B cell (primary cell): Measurements from ENCODE around the gene CACNA2D2. TPM values are rescaled to one million over a fixed set of nuclear protein-coding genes. Genes with fewer than 3 reads are reported as not detected.

Source experiments
- ATAC-seq: fragments of 200-7000 bp; cut with Tn5 transposase; one replicate; pipeline ENCODE4 v1.10.0; 2021; ENCODE audit warnings: low read depth, mild to moderate bottlenecking, moderate number of reproducible peaks, moderate library complexity
- CTCF ChIA-PET: fragments of 350-600 bp; sonication (Branson Sonifier 250); formaldehyde crosslinking; loops from one replicate; lab custom pipeline; 2021; ENCODE audit warnings: antibody characterized with exemption, inconsistent platforms; lab: Charles Lee
- POLR2A ChIA-PET: fragments of 350-600 bp; sonication (Branson Sonifier 250); formaldehyde crosslinking; loops from one replicate; lab custom pipeline; 2021; ENCODE audit warnings: antibody characterized with exemption; lab: Charles Lee
- DNase-seq: peaks from one replicate; pipeline ENCODE4 v3.0.0; 2013
- H2AFZ ChIP-seq: 2 replicates; pipeline ENCODE4 v1.6.1; 2012; ENCODE audit warnings: mild to moderate bottlenecking, low read depth, low read length; ENCODE audit not compliant: insufficient read depth, poor library complexity, severe bottlenecking
- H3K27ac ChIP-seq, 2 donors: 1 replicate in 1 of 2; 2 replicates in 1 of 2; pipeline ENCODE4 v1.5.1; 2012 to 2013; ENCODE audit warnings: low read length in 2 of 2, mild to moderate bottlenecking in 2 of 2, moderate library complexity in 1 of 2
- H3K27me3 ChIP-seq, 4 experiments: fragments of 200-600 bp in 1 of 4; sonication (generic) in 1 of 4; replicated peaks in 1 of 4; 1 replicate in 2 of 4; 2 replicates in 2 of 4; pipeline versions ENCODE4 v1.6.1 to v1.7.0; 2013 to 2016; ENCODE audit warnings: low read length in 3 of 4, mild to moderate bottlenecking in 2 of 4, mixed read lengths in 1 of 4, moderate library complexity in 1 of 4; ENCODE audit not compliant: insufficient read depth in 4 of 4, control insufficient read depth in 3 of 4; ENCODE audit errors: control extremely low read depth in 1 of 4
- H3K36me3 ChIP-seq, 2 experiments: replicated peaks in 1 of 2; 1 replicate in 1 of 2; 2 replicates in 1 of 2; pipeline versions ENCODE4 v1.6.1 to v1.7.1; 2013; ENCODE audit warnings: low read length in 1 of 2; ENCODE audit not compliant: insufficient read depth in 2 of 2, control insufficient read depth in 1 of 2; ENCODE audit errors: control extremely low read depth in 1 of 2, extremely low read depth in 1 of 2
- H3K4me1 ChIP-seq, 2 donors: fragments of 200-600 bp in 1 of 2; sonication (generic) in 1 of 2; 1 replicate in 1 of 2; 2 replicates in 1 of 2; pipeline versions ENCODE4 v1.5.1 to v1.6.1; 2013 to 2017; ENCODE audit warnings: low read length in 2 of 2; ENCODE audit not compliant: control insufficient read depth in 2 of 2, insufficient read depth in 2 of 2
- H3K4me2 ChIP-seq: replicated peaks from 2 replicates; pipeline ENCODE3; 2012; ENCODE audit warnings: mild to moderate bottlenecking, low read depth, low read length; ENCODE audit not compliant: poor library complexity, severe bottlenecking
- H3K4me3 ChIP-seq, 5 experiments: fragments of 200-600 bp in 1 of 5; sonication (generic) in 1 of 5; 1 replicate in 3 of 5; 2 replicates in 2 of 5; pipeline versions ENCODE4 v1.5.1 to v1.7.0; 2011 to 2016; ENCODE audit warnings: low read length in 4 of 5, mild to moderate bottlenecking in 4 of 5, low read depth in 2 of 5, control low read depth in 1 of 5, moderate library complexity in 1 of 5; ENCODE audit not compliant: insufficient read depth in 1 of 5; ENCODE audit errors: control extremely low read depth in 1 of 5, extremely low read depth in 1 of 5
- H3K79me2 ChIP-seq: fragments of 200-600 bp; sonication (generic); one replicate; pipeline ENCODE4 v1.6.0; 2016; ENCODE audit warnings: low read length; ENCODE audit not compliant: control insufficient read depth, insufficient read depth
- H3K9ac ChIP-seq: fragments of 200-600 bp; sonication (generic); 2 replicates; pipeline ENCODE4 v1.6.1; 2017; ENCODE audit warnings: mild to moderate bottlenecking, low read length, moderate library complexity
- H3K9me3 ChIP-seq, 3 donors: one replicate each; pipeline versions ENCODE4 v1.6.1 to v1.7.1; 2013; ENCODE audit warnings: low read length in 2 of 3; ENCODE audit not compliant: control insufficient read depth in 2 of 3, insufficient read depth in 1 of 3; ENCODE audit errors: control extremely low read depth in 1 of 3
- H4K20me1 ChIP-seq: 2 replicates; pipeline ENCODE4 v1.6.0; 2012; ENCODE audit warnings: mild to moderate bottlenecking, low read length; ENCODE audit not compliant: insufficient read depth, control insufficient read depth, poor library complexity, severe bottlenecking
- H3K27ac Mint-ChIP-seq: one replicate; pipeline ENCODE4 v1.8.0; 2021; ENCODE audit warnings: mixed read lengths
- H3K27me3 Mint-ChIP-seq: one replicate; pipeline ENCODE4 v1.8.0; 2021; ENCODE audit warnings: mixed read lengths
- H3K4me1 Mint-ChIP-seq: one replicate; pipeline ENCODE4 v1.8.0; 2021; ENCODE audit warnings: mixed read lengths
- H3K4me3 Mint-ChIP-seq: one replicate; pipeline ENCODE4 v1.8.0; 2021; ENCODE audit warnings: mixed read lengths
- H3K9me3 Mint-ChIP-seq: one replicate; pipeline ENCODE4 v1.8.0; 2022; ENCODE audit warnings: mixed read lengths; ENCODE audit not compliant: insufficient read depth
- EZH2 ChIP-seq: IDR thresholded peaks from 2 replicates; pipeline ENCODE4 v1.6.1; 2012; ENCODE audit warnings: borderline replicate concordance, low read depth, mild to moderate bottlenecking, moderate library complexity, low read length; ENCODE audit not compliant: insufficient read depth, poor library complexity, severe bottlenecking
- WGBS: methylation state at CpG from one replicate; pipeline ENCODE4 v1.1.5; 2013; ENCODE audit warnings: missing lambda C conversion rate; ENCODE audit not compliant: insufficient coverage; 5-methylcytosine and 5-hydroxymethylcytosine counted together
- intact Hi-C: fragments of 100-400 bp; cut with micrococcal nuclease; formaldehyde crosslinking; loops from one replicate; pipeline ENCODE4 v1.10.0; 2022
- polyA plus RNA-seq: library from polyadenylated mRNA; depleted of rRNA; stranded (reverse); fragments of >200 nt; gene quantifications from 2 replicates; pipeline ENCODE4 v1.2.3, GENCODE V29; 2012
- total RNA-seq, 2 donors: library from RNA; stranded (reverse); fragments of 120-200 nt in 1 of 2; gene quantifications; 1 replicate in 1 of 2; 2 replicates in 1 of 2; pipeline versions ENCODE4 v1.2.3 to v1.2.4, GENCODE V29; 2013 to 2022
- TF ChIP-seq, protein P1 (sequence below): fragments of 200-600 bp; IDR thresholded peaks from one replicate; pipeline ENCODE4 v1.8.0; 2022; ENCODE audit warnings: antibody characterized with exemption, mild to moderate bottlenecking

CACNA2D2 gene
- total and polyA plus RNA-seq, 2 donors (not counting 1 experiment from before 2014, with no cell fraction given): 0.69 to 1.2 TPM

DNA sequence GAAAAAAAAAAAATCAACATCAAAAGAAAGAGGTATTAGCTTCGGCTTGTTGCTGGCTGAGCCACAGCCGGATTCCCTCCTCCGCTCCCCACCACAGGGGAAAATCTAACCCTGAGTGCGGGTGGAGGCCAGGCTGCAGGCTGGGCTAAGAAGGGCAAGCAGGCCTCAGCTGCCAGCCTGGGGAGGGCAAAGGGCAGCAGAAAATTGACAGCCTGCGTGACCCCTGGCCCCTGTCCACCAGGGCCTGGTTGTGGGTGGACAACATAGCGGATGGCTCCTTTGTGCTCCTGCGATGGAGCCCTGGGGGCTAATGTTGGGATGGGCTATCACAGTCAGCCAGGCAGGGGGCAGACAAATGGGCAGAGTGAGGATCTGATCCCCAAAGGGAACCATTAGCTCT, 25.4 kb downstream of the CACNA2D2 start:
- CTCF ChIA-PET: interaction anchor here (0.9 kb wide), 1 partner anchor 64 kb away, joined by 3 read pairs; no protein-coding TSS in a partner anchor
- ATAC-seq: no peak
- Histone ChIP-seq H3K4me1 (no peaks in the 10 kb centered on the region), H3K9ac (no peak overlapping the region), H3K9me3 (no peaks in the 10 kb centered on the region), H4K20me1 (no peaks in the 10 kb centered on the region), H3K4me3 (no peak overlapping the region), H3K27me3 (peaks cover 0 to 4% (median 0%) of the 10 kb centered on the region in 4 experiments), H3K79me2 (no peaks in the 10 kb centered on the region), H3K4me2 (no peak overlapping the region), H2AFZ (no peak overlapping the region), H3K27ac (no peak overlapping the region), H3K36me3 (no peaks in the 10 kb centered on the region)
- TF ChIP-seq, protein P1, sequence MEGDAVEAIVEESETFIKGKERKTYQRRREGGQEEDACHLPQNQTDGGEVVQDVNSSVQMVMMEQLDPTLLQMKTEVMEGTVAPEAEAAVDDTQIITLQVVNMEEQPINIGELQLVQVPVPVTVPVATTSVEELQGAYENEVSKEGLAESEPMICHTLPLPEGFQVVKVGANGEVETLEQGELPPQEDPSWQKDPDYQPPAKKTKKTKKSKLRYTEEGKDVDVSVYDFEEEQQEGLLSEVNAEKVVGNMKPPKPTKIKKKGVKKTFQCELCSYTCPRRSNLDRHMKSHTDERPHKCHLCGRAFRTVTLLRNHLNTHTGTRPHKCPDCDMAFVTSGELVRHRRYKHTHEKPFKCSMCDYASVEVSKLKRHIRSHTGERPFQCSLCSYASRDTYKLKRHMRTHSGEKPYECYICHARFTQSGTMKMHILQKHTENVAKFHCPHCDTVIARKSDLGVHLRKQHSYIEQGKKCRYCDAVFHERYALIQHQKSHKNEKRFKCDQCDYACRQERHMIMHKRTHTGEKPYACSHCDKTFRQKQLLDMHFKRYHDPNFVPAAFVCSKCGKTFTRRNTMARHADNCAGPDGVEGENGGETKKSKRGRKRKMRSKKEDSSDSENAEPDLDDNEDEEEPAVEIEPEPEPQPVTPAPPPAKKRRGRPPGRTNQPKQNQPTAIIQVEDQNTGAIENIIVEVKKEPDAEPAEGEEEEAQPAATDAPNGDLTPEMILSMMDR: no peak
- no peak for TF ChIP-seq EZH2
- Mint-ChIP-seq H3K4me1 (peaks cover 2% of the 10 kb centered on the region), H3K27me3 (peaks cover 3% of the 10 kb centered on the region), H3K4me3 (no peak overlapping the region), H3K27ac (no peak overlapping the region), H3K9me3 (no peaks in the 10 kb centered on the region)
- DNase-seq: no peak
- POLR2A ChIA-PET: no interaction called here
- intact Hi-C loops: no loop called here
- WGBS: 97% methylated on average over 6 of the region's 7 CpGs

DNA sequence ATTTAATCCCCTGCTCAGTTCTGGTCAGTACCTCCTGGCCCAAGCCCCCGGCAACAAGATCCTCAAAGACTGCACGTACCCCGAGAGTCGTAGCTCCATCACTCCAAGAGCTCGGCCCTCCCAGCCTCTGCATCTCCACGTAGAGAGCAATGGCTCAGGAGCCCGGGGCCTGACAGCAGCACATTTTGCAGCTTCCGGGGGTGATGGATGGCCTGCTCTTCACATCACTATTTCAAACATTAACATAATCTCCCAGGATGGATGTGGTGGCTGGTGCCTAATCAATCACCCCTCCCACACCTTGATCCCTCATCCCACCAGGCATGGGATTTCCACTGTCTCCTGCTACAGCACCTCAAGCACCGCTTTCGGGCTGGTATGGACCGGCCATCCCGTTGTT, 28.1 kb downstream of the CACNA2D2 start:
- H3K9me3 Mint-ChIP-seq: no peaks in the 10 kb centered on the region
- Histone ChIP-seq H3K79me2 (no peaks in the 10 kb centered on the region), H3K9me3 (no peaks in the 10 kb centered on the region), H3K27me3 (no peaks in the 10 kb centered on the region), H2AFZ (no peak overlapping the region), H4K20me1 (no peaks in the 10 kb centered on the region), H3K4me3 (no peak overlapping the region), H3K4me1 (no peaks in the 10 kb centered on the region), H3K27ac (no peak overlapping the region), H3K9ac (no peak overlapping the region), H3K36me3 (no peaks in the 10 kb centered on the region), H3K4me2 (no peak overlapping the region)
- ATAC-seq (no peak), DNase-seq (no peak)
- ChIA-PET POLR2A (no interaction called here), CTCF (no interaction called here)
- 91% methylated on average over 12 of the region's 12 CpGs for WGBS
- H3K4me3 Mint-ChIP-seq: no peak overlapping the region
- TF ChIP-seq, protein P1: no peak
- TF ChIP-seq EZH2: no peak
- H3K27ac Mint-ChIP-seq: no peak overlapping the region
- no peaks in the 10 kb centered on the region for H3K4me1 Mint-ChIP-seq
- H3K27me3 Mint-ChIP-seq: peaks cover 9% of the 10 kb centered on the region
- intact Hi-C loops: no loop called here
